Hepatocyte (in vitro differentiated cells): ENCODE measurements around the gene TPSAB1.

Experiments used
- EZH2 ChIP-seq: fragments of 200-600 bp; sonication (generic); IDR thresholded peaks from 2 replicates; pipeline ENCODE4 v1.6.1; 2016; ENCODE audit warnings: antibody characterized with exemption, mild to moderate bottlenecking, borderline replicate concordance
- EZH2phosphoT487 ChIP-seq: fragments of 200-600 bp; sonication (generic); IDR thresholded peaks from one replicate; pipeline ENCODE4 v1.6.1; 2018; ENCODE audit warnings: antibody characterized with exemption, mild to moderate bottlenecking, low read depth, moderate library complexity; ENCODE audit not compliant: unreplicated experiment, severe bottlenecking
- TF ChIP-seq, protein P1 (sequence below): fragments of 200-600 bp; sonication (generic); IDR thresholded peaks from 2 replicates; pipeline ENCODE4 v1.5.1; 2016; ENCODE audit warnings: antibody characterized with exemption, mild to moderate bottlenecking; ENCODE audit not compliant: poor library complexity

DNA sequence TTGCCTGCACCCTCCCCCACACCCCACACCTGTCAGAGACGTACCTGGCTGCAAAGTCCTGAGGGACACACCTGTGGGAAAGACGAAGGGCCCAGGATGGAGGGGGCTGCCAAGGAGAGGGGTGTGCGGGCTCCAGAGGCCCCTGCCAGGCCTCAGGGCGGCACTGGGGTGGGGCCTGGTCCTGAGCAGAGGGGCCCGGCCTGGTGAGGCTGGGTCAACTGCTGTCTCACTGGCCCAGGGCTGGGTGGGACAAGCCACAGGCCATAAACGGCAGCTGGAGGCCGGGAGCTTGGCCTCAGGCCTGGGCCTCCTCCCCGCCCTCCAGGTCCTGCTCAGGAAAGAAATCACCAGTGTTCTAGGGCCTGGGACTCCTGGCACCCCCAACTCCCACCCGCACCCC, 15.9 kb upstream of the TPSAB1 start:
- TF ChIP-seq, protein P1, sequence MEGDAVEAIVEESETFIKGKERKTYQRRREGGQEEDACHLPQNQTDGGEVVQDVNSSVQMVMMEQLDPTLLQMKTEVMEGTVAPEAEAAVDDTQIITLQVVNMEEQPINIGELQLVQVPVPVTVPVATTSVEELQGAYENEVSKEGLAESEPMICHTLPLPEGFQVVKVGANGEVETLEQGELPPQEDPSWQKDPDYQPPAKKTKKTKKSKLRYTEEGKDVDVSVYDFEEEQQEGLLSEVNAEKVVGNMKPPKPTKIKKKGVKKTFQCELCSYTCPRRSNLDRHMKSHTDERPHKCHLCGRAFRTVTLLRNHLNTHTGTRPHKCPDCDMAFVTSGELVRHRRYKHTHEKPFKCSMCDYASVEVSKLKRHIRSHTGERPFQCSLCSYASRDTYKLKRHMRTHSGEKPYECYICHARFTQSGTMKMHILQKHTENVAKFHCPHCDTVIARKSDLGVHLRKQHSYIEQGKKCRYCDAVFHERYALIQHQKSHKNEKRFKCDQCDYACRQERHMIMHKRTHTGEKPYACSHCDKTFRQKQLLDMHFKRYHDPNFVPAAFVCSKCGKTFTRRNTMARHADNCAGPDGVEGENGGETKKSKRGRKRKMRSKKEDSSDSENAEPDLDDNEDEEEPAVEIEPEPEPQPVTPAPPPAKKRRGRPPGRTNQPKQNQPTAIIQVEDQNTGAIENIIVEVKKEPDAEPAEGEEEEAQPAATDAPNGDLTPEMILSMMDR, result no peak
- TF ChIP-seq EZH2phosphoT487, result no peak
- no peak for TF ChIP-seq EZH2
